GM19467 (cell line): ENCODE measurements around the gene LANCL3.

Experiments used
- ATAC-seq: cut with Tn5 transposase; IDR thresholded peaks from one replicate; pipeline ENCODE4 v1.9.1; 2021; ENCODE audit warnings: mild to moderate bottlenecking, moderate library complexity; ENCODE audit not compliant: unreplicated experiment

The LANCL3 gene

GRCh38 chrX:37678574-37678973 lies 107.1 kb downstream of the LANCL3 start:
- ATAC-seq = no peak

GRCh38 chrX:37679230-37679629 lies 107.8 kb downstream of the LANCL3 start:
- ATAC-seq = no peak

- no peak for ATAC-seq
Observed at GRCh38 chrX:37679888-37680287, 108.4 kb downstream of the LANCL3 start.

- no peak for ATAC-seq
Observed at GRCh38 chrX:37684426-37684825, 113.0 kb downstream of the LANCL3 start.

GRCh38 chrX:37684973-37685372 lies 113.5 kb downstream of the LANCL3 start:
- ATAC-seq = no peak

GRCh38 chrX:37685381-37686359 lies 114.2 kb downstream of the LANCL3 start, which contains the start of gene XK:
Gene XK, plus strand, starts transcription at chrX:37685791. Its CDS starts 171 bp downstream, at chrX:37685962.
- no peak for ATAC-seq

GRCh38 chrX:37686369-37686995 lies 115.0 kb downstream of the LANCL3 start:
- no peak for ATAC-seq

GRCh38 chrX:37686996-37687395 lies 115.5 kb downstream of the LANCL3 start:
- ATAC-seq = no peak

GRCh38 chrX:37690119-37690518 lies 118.7 kb downstream of the LANCL3 start:
- no peak for ATAC-seq

GRCh38 chrX:37692918-37693317 lies 121.5 kb downstream of the LANCL3 start:
- ATAC-seq = no peak

GRCh38 chrX:37697169-37697760 lies 125.8 kb downstream of the LANCL3 start:
- ATAC-seq = no peak

- ATAC-seq = no peak
Observed at GRCh38 chrX:37701588-37701987, 130.1 kb downstream of the LANCL3 start.

GRCh38 chrX:37711991-37712390 lies 140.5 kb downstream of the LANCL3 start:
- ATAC-seq = no peak

GRCh38 chrX:37712458-37712857 lies 141.0 kb downstream of the LANCL3 start:
- ATAC-seq = no peak

- ATAC-seq = no peak
Observed at GRCh38 chrX:37714479-37714878, 143.0 kb downstream of the LANCL3 start.

GRCh38 chrX:37716602-37717001 lies 145.1 kb downstream of the LANCL3 start:
- ATAC-seq = no peak

- no peak for ATAC-seq
Observed at GRCh38 chrX:37717708-37718107, 146.2 kb downstream of the LANCL3 start.

GRCh38 chrX:37722595-37722994 lies 151.1 kb downstream of the LANCL3 start:
- no peak for ATAC-seq

- ATAC-seq = no peak
Observed at GRCh38 chrX:37726346-37726745, 154.9 kb downstream of the LANCL3 start.
